Hepatocyte (in vitro differentiated cells): ENCODE data around the gene GALNTL6. TPM values are rescaled to one million over a fixed set of nuclear protein-coding genes. Genes with fewer than 3 reads are reported as not detected.

Experiments
- DNase-seq: peaks from one replicate; pipeline ENCODE4 v3.0.0-alpha.2; 2016; ENCODE audit warnings: low spot score
- H2AFZ ChIP-seq: fragments of 200-600 bp; sonication (generic); 2 replicates; pipeline ENCODE4 v1.6.0; 2016; ENCODE audit warnings: antibody characterized with exemption, mild to moderate bottlenecking
- H3K27ac ChIP-seq: fragments of 200-600 bp; sonication (generic); 2 replicates; pipeline ENCODE4 v1.5.1; 2016; ENCODE audit warnings: mild to moderate bottlenecking
- H3K27me3 ChIP-seq: fragments of 200-600 bp; sonication (generic); 2 replicates; pipeline ENCODE4 v1.6.1; 2016
- H3K36me3 ChIP-seq: fragments of 200-600 bp; sonication (generic); replicated peaks from 2 replicates; pipeline ENCODE4 v1.5.1; 2016; ENCODE audit warnings: low read depth; ENCODE audit not compliant: insufficient read depth
- H3K4me1 ChIP-seq: fragments of 200-600 bp; sonication (generic); 2 replicates; pipeline ENCODE4 v1.5.1; 2016; ENCODE audit warnings: mild to moderate bottlenecking, moderate library complexity; ENCODE audit not compliant: insufficient read depth
- H3K4me2 ChIP-seq: fragments of 200-600 bp; sonication (generic); 2 replicates; pipeline ENCODE4 v1.6.0; 2016
- H3K4me3 ChIP-seq: fragments of 200-600 bp; sonication (generic); 2 replicates; pipeline ENCODE4 v1.5.1; 2016; ENCODE audit warnings: mild to moderate bottlenecking
- H3K79me2 ChIP-seq: fragments of 200-600 bp; sonication (generic); 2 replicates; pipeline ENCODE4 v1.6.0; 2017; ENCODE audit warnings: mild to moderate bottlenecking
- H3K9me2 ChIP-seq: fragments of 200-600 bp; sonication (generic); replicated peaks from 2 replicates; pipeline ENCODE4 v1.6.0; 2017; ENCODE audit warnings: mild to moderate bottlenecking; ENCODE audit not compliant: insufficient read depth
- H3K9me3 ChIP-seq: fragments of 200-600 bp; sonication (generic); 2 replicates; pipeline ENCODE4 v1.5.1; 2016; ENCODE audit warnings: low read depth, mild to moderate bottlenecking
- H4K20me1 ChIP-seq: fragments of 200-600 bp; sonication (generic); 2 replicates; pipeline ENCODE4 v1.6.0; 2016; ENCODE audit warnings: mild to moderate bottlenecking; ENCODE audit not compliant: insufficient read depth, poor library complexity, severe bottlenecking
- EZH2 ChIP-seq: fragments of 200-600 bp; sonication (generic); IDR thresholded peaks from 2 replicates; pipeline ENCODE4 v1.6.1; 2016; ENCODE audit warnings: antibody characterized with exemption, mild to moderate bottlenecking, borderline replicate concordance
- EZH2phosphoT487 ChIP-seq: fragments of 200-600 bp; sonication (generic); IDR thresholded peaks from one replicate; pipeline ENCODE4 v1.6.1; 2018; ENCODE audit warnings: antibody characterized with exemption, mild to moderate bottlenecking, low read depth, moderate library complexity; ENCODE audit not compliant: unreplicated experiment, severe bottlenecking
- WGBS: methylation state at CpG from one replicate; pipeline ENCODE4 v1.1.6; 2016; ENCODE audit warnings: low lambda C conversion rate; ENCODE audit errors: missing lambda C conversion rate; 5-methylcytosine and 5-hydroxymethylcytosine counted together
- polyA plus RNA-seq: library from polyadenylated mRNA; unstranded; fragments of >200 nt; fragmentation: Nextera tagmentation; extraction: Ambion mirVana; gene quantifications from 2 replicates; pipeline ENCODE4 v1.2.1, GENCODE V29; 2016
- total RNA-seq: library from RNA; depleted of rRNA; stranded (reverse); fragments of >200 nt; gene quantifications from 2 replicates; pipeline ENCODE4 v1.2.3, GENCODE V29; 2014
- TF ChIP-seq, protein P1 (sequence below): fragments of 200-600 bp; sonication (generic); IDR thresholded peaks from 2 replicates; pipeline ENCODE4 v1.5.1; 2016; ENCODE audit warnings: antibody characterized with exemption, mild to moderate bottlenecking; ENCODE audit not compliant: poor library complexity

Gene GALNTL6
- total and polyA plus RNA-seq, 2 experiments from 2014 or later = 0.53 to 0.74 TPM

DNA sequence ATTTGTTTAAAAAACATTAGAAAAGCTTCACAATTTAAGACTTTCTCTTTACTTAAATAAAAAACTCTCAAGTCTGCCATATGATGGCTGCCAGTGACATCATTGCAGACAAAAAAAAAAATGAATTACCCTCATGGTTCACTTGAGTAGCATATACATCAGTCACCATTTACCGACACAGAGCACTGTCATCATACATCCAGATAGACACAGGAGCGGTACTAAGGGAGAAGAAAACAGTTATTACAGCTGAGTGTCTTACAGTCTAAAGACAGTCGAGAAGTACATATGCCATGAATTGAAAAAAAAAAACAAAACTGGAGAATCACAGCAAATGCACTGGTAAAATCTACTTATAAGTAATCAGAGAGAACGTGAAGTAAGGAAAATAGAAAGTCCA lies 949.7 kb downstream of the GALNTL6 start:
- WGBS = 81% methylated on average over 4 of the region's 4 CpGs

GRCh38 chr4:172770787-172771186 lies 957.6 kb downstream of the GALNTL6 start:
- H3K9me3 ChIP-seq = no peaks in the 10 kb centered on the region
- H3K27ac ChIP-seq = no peak overlapping the region
- DNase-seq = no peak
- H3K36me3 ChIP-seq = no peaks in the 10 kb centered on the region
- H3K79me2 ChIP-seq = no peaks in the 10 kb centered on the region
- no peak overlapping the region for H3K4me2 ChIP-seq
- no peaks in the 10 kb centered on the region for H3K9me2 ChIP-seq
- no peaks in the 10 kb centered on the region for H3K4me1 ChIP-seq
- TF ChIP-seq, protein P1, sequence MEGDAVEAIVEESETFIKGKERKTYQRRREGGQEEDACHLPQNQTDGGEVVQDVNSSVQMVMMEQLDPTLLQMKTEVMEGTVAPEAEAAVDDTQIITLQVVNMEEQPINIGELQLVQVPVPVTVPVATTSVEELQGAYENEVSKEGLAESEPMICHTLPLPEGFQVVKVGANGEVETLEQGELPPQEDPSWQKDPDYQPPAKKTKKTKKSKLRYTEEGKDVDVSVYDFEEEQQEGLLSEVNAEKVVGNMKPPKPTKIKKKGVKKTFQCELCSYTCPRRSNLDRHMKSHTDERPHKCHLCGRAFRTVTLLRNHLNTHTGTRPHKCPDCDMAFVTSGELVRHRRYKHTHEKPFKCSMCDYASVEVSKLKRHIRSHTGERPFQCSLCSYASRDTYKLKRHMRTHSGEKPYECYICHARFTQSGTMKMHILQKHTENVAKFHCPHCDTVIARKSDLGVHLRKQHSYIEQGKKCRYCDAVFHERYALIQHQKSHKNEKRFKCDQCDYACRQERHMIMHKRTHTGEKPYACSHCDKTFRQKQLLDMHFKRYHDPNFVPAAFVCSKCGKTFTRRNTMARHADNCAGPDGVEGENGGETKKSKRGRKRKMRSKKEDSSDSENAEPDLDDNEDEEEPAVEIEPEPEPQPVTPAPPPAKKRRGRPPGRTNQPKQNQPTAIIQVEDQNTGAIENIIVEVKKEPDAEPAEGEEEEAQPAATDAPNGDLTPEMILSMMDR = no peak
- TF ChIP-seq EZH2 (no peak), EZH2phosphoT487 (no peak)
- H3K27me3 ChIP-seq = no peaks in the 10 kb centered on the region
- no peak overlapping the region for H3K4me3 ChIP-seq
- H2AFZ ChIP-seq = no peak overlapping the region
- H4K20me1 ChIP-seq = no peaks in the 10 kb centered on the region

More for the DNA sequence above, 949.7 kb downstream of the GALNTL6 start:
- no peak overlapping the region for H3K4me3 ChIP-seq
- H3K9me3 ChIP-seq = no peaks in the 10 kb centered on the region
- H3K27ac ChIP-seq = no peak overlapping the region
- no peaks in the 10 kb centered on the region for H3K79me2 ChIP-seq
- no peaks in the 10 kb centered on the region for H3K36me3 ChIP-seq
- TF ChIP-seq EZH2 = no peak
- no peak overlapping the region for H2AFZ ChIP-seq
- DNase-seq = no peak
- H4K20me1 ChIP-seq = no peaks in the 10 kb centered on the region
- no peaks in the 10 kb centered on the region for H3K4me1 ChIP-seq
- no peaks in the 10 kb centered on the region for H3K9me2 ChIP-seq
- H3K27me3 ChIP-seq = no peaks in the 10 kb centered on the region
- H3K4me2 ChIP-seq = no peak overlapping the region

GRCh38 chr4:172772781-172773180 lies 959.6 kb downstream of the GALNTL6 start:
- no peaks in the 10 kb centered on the region for H3K9me3 ChIP-seq
- no peaks in the 10 kb centered on the region for H3K9me2 ChIP-seq
- no peaks in the 10 kb centered on the region for H3K79me2 ChIP-seq
- no peaks in the 10 kb centered on the region for H3K27me3 ChIP-seq
- no peaks in the 10 kb centered on the region for H4K20me1 ChIP-seq
- H3K4me2 ChIP-seq = no peak overlapping the region
- H3K36me3 ChIP-seq = no peaks in the 10 kb centered on the region
- no peak overlapping the region for H3K27ac ChIP-seq
- TF ChIP-seq EZH2phosphoT487 (no peak), EZH2 (no peak)
- TF ChIP-seq, protein P1 = no peak
- no peaks in the 10 kb centered on the region for H3K4me1 ChIP-seq
- no peak for DNase-seq
- 73% methylated on average over 5 of the region's 5 CpGs for WGBS
- H3K4me3 ChIP-seq = no peak overlapping the region
- H2AFZ ChIP-seq = no peak overlapping the region

GRCh38 chr4:172776203-172776861 lies 963.1 kb downstream of the GALNTL6 start:
- no peaks in the 10 kb centered on the region for H3K36me3 ChIP-seq
- H3K79me2 ChIP-seq = no peaks in the 10 kb centered on the region
- no peak overlapping the region for H2AFZ ChIP-seq
- H3K27me3 ChIP-seq = no peaks in the 10 kb centered on the region
- no peak overlapping the region for H3K27ac ChIP-seq
- TF ChIP-seq, protein P1 = no peak
- TF ChIP-seq EZH2 = no peak
- TF ChIP-seq EZH2phosphoT487 = no peak
- WGBS = 88% methylated on average over 4 of the region's 4 CpGs
- no peak overlapping the region for H3K4me3 ChIP-seq
- DNase-seq = no peak
- H3K9me2 ChIP-seq = no peaks in the 10 kb centered on the region
- no peak overlapping the region for H3K4me2 ChIP-seq
- no peaks in the 10 kb centered on the region for H4K20me1 ChIP-seq
- no peaks in the 10 kb centered on the region for H3K4me1 ChIP-seq
- H3K9me3 ChIP-seq = no peaks in the 10 kb centered on the region
